Cardiac septum (tissue), 1 donor: Measurements from ENCODE around the gene PLK5. TPM values are rescaled to one million over a fixed set of nuclear protein-coding genes. Genes with fewer than 3 reads are reported as not detected.
"Not testable (repeated sequence)": the region's sequence is repeated elsewhere in the genome, so short reads cannot be mapped to it uniquely, and the experiment has no call there.

Source experiments
- DNase-seq: peaks from one replicate; pipeline ENCODE4 v3.0.0-alpha.2; 2020; ENCODE audit warnings: low spot score
- intact Hi-C: fragments of 100-400 bp; cut with DNase I; formaldehyde crosslinking; loops from one replicate; pipeline ENCODE4 v1.14.0; 2022
- long read RNA-seq: library from polyadenylated mRNA; unstranded; transcript quantifications from one replicate; pipeline ENCODE4 v2.0.0, GENCODE V29; 2021
- total RNA-seq: library from RNA; stranded (reverse); fragmentation: NEBNext Ultra II Directional; extraction: Animal tissue kit (Norgen Biotek cat#: 25700); gene quantifications from one replicate; pipeline ENCODE4 v1.2.1, GENCODE V29; 2021
- donor health status: DM: no; HTN: no; CAD: no.

Gene PLK5, protein sequence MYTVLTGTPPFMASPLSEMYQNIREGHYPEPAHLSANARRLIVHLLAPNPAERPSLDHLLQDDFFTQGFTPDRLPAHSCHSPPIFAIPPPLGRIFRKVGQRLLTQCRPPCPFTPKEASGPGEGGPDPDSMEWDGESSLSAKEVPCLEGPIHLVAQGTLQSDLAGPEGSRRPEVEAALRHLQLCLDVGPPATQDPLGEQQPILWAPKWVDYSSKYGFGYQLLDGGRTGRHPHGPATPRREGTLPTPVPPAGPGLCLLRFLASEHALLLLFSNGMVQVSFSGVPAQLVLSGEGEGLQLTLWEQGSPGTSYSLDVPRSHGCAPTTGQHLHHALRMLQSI
- total RNA-seq = not detected
- long read RNA-seq = 0 reads

- intact Hi-C loops = no loop called here
Observed at GRCh38 chr19:1523412-1524286, at the start of gene PLK5. PLK5 (plus strand) TSS chr19:1524077; CDS start chr19:1526997, 2,920 bp downstream.

DNA sequence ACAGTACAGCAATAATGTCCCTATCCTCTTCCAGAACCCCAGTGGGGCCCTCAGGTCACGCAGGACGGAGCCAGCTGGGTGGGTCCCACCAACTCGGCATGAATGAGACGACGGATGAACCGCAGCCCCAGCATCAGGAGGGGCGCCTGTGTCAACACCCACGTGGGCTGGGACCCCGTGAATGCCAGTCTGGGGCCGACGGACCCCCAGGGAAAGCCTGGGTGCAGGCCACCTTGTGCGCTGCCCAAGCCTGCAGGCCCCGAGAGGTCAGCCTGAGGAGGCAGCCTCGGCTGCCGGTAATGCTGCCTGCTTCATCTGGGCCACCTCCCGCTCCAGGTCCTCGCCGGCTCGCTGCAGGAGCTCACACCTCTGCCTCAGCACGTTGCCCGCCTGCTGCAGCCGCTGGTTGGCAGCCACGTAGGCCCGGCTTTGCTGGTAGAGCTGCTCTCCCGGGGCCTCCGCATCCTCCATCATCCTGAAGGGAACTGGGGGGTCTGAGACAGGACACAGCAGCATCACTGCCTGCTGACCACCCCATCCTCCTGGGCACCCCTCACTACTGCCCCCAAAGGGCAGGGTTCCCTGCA is 49.0 kb upstream of the PLK5 start:
- DNase-seq = no peak
- intact Hi-C loops = no loop called here

More at GRCh38 chr19:1523412-1524286, at the start of gene PLK5:
- DNase-seq = no peak

- intact Hi-C loops = no loop called here
- DNase-seq = no peak
Observed at GRCh38 chr19:1475751-1476437, 48.0 kb upstream of the PLK5 start.

DNA sequence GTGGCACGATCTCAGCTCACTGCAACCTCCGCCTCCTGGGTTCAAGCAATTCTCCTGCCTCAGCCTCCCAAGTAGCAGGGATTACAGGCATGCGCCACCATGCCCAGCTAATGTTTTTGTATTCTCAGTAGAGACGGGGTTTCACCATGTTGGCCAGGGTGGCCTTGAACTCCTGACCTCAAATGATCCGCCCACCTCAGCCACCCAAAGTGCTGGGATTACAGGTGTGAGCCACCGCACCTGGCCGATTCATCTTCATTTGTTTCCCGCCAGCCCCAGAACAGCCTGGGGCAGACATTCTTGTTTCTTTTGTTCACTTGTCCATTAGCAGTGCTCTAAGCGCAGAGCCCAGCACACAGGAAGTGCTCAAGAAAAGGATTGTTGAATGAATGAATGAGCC is 46.8 kb upstream of the PLK5 start:
- intact Hi-C loops, DNase-seq: not testable (repeated sequence)

GRCh38 chr19:1478934-1479707 is 44.8 kb upstream of the PLK5 start, which contains the start of gene C19orf25:
C19orf25 (minus strand) TSS chr19:1479215; CDS start chr19:1478903, 312 bp downstream.
- DNase-seq = peak; percentile 98
- intact Hi-C loops = no loop called here

DNA sequence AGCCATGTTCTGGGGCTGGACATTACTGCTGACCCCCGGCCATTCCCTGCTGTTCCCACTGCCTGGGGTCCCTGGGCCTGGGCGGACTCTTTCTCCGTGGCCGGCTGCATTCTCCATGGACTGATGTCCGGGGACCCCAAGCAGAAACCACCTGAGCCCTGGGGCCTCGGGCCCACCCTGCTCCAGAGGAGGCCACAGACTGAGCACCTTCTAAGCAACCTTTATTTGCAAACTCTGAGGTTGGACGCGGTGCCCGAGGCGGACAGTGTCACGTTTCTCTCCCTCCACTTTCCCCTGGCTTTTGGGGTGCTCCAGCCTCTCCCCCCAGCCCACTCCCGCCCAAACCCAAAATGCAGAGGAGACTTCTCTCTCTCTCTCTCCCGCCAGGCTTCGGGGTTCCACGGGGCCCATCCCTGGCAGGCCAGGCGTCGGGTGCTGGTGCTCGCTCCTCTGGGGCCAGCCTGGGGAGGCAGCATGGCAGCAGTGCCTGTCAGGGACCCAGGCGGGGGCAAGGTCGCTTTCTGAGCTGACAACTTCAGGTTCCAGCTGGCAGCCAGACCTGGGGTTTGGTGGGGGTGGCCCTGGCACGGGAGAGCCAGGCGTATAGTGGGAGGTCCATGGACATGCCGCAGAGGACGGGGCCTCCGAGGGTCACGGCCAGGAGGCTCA is 42.5 kb upstream of the PLK5 start:
- DNase-seq = no peak
- intact Hi-C loops = no loop called here

- no peak for DNase-seq
- intact Hi-C loops = no loop called here
Observed at GRCh38 chr19:1481893-1482360, 42.0 kb upstream of the PLK5 start.

DNA sequence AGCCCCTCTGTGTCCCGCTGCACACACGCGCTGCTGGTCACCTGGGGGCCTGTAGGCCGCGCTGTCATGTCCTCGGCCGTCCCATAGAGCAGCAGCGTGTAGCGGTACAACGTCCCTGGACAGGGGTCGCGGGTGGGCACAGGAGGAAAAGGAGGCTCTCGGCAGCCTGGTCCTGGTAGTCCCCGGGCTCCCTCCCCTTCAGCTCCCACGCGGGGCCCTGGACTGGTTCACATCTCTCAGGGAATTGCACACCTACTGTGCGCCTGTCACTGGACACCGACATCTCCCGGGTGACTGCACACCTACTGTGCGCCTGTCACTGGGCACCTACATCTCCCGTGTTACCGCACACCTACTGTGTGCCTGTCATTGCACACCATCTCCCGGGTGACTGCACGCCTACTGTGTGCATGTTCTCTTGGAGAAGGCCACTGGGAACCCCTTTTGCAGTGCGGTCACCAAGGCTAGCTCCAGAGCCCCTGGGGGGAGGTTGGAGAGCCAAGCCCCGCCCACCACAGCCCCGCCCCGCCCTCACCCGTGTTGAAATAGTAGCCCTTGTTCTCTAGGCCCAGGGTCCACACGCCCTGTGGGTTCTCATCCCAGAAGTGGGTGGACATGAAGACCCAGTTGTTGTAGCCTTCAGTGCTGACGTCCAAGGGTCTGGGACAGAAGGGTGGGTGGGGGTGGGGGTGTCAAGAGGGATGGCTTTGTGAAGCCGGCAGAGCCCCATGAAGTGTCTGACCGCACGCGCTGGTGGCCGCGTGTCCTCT is 41.3 kb upstream of the PLK5 start:
- DNase-seq = no peak
- intact Hi-C loops = no loop called here

GRCh38 chr19:1483131-1483978 is 40.5 kb upstream of the PLK5 start:
- no peak for DNase-seq
- intact Hi-C loops = no loop called here

GRCh38 chr19:1483979-1484428 is 39.9 kb upstream of the PLK5 start:
- no peak for DNase-seq
- intact Hi-C loops = no loop called here

DNA sequence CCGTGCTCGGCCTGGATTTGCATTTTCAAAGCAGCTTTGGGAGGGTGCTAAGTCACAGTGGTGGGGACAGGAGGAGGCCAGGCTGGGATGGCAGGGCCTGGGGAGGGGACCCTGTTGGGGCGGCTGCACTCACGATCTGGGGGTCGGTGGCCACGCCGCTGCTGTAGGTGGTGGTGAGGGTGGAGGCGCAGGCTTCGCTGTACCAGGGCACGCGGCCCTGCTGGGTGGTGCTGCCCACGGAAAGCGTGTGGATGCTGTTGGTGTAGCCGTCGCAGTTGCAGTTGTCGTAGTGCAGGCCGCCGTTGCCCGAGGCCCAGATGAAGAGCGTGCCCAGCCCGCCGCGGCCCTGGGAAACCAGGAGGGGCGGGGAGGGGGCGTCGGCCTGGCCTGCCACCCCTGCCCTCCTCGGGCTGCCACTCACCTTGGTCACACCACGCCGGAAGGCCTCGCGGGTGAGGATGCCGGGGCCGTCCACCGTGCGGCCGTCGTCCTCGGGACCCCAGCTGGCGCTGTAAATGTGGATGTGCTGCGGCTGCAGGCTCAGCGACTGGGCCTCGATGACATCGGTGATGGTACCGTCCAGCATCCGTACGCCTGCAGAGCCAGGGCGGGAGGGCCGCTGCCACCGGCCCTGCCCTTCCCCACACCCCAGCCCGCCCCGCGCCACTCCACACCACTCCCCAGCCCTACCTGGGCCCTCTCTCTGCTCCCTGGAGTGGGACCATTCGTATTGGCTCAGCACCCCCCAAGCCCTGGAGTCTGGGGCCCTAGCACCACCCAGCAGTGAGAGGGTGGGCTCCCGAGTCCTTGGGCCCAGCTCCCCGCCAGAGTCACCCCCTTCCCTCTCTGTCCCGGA is 36.9 kb upstream of the PLK5 start:
- no peak for DNase-seq
- intact Hi-C loops = no loop called here

DNA sequence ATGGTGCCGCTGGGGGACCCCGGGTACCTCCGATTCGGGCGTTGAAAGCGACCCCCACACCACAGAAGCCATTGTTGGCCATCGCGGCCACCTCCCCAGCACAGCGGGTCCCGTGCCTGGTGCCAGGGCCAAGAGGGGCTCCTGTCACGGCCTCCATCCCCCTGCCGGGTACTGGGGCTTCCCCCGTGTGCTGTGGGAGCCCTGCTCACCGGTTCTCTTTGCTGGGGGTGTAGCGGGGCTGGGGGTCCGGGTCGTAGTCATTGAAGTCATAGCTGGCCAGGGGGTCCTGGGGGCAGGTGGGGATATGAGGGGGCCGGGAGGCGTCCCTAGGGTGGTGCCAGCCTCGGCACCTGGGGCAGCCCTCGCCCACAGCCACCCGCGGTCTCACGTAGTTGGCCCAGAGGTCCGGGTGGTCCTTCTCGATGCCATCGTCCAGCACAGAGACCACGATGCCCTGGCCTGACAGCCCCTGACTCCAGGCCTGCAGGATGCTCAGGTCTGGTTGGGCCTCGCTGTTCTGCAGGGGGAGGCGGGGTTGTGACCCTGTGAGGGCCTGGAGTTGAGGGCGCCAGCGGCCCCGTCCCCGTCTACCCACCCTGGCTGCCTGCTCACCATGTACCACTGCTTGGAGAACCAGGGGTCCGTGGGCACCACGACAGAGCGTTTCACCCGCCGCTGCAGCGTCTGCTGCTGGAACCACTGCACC is 36.1 kb upstream of the PLK5 start:
- DNase-seq = no peak
- intact Hi-C loops = no loop called here

DNA sequence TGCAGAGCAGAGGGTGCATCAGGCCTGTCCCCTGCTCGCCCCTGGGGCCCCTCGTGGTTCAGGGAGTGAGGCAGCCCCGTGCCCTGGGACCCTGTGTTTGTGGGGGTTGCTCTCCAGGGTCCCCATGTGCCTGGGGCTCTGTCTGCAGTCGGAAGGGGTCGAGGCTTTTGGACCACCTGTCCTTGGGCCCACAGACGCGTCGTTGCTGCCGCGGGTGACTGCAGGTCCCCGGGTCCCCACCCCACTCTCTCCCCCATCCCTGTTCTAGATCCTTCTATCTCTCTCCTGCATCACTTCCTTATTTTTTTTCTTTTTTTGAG is 35.6 kb upstream of the PLK5 start:
- intact Hi-C loops = no loop called here
- no peak for DNase-seq

DNA sequence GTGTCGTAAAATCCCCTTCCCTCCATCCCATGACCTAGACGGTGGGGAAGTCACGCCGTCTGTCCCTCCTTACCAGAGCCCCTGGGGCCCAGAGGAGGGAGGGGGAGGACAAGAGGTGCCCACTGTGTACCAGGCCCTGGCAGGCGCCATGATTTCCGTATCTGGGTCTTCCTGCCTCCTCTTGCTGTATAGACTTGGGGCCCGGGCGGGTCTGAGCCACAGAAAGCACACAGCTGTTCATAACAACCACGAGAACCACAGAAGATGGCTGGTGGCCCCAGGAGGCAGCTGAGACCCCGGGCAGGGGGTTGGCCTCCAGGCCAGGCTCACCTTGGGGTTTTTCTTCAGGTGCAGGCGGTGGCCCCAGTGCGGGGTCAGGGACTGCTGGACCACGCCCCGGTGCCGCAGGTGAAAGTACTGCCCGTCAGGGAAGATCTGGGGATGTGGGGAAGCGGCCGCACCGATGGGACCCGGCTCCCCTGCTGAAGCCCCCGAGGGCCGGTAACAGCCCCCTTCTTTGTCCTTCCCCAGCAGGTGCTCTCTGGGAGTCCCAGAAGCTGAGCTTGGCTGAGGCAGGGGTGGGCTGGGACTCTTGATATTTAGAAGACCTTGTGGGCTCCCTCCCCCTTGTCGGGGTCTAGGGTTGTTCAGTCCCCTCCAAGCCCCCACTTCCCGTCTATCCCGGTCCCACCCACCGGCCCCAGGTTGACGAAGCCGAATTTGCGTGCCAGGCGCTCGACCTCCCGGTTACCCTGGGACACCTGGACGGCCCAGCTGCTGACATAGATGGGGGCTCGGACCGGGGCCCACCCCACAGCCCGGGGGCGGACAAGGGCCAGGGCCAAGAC is 34.2 kb upstream of the PLK5 start:
- DNase-seq = no peak
- intact Hi-C loops = no loop called here
